GM21529 (cell line): ENCODE measurements around the gene RPL11.
"Not testable (repeated sequence)": the region's sequence is repeated elsewhere in the genome, so short reads cannot be mapped to it uniquely, and the experiment has no call there.

Experiments
- ATAC-seq: cut with Tn5 transposase; IDR thresholded peaks from one replicate; pipeline ENCODE4 v1.9.1; 2021; ENCODE audit not compliant: unreplicated experiment

The RPL11 gene

GRCh38 chr1:23691499-23692307, at the start of gene RPL11:
Gene RPL11, plus strand, starts transcription at chr1:23691806. Its CDS starts 18 bp downstream, at chr1:23691824.
- ATAC-seq = peak; percentile 91

GRCh38 chr1:23643736-23644554, 47.7 kb upstream of the RPL11 start:
- ATAC-seq = no peak

GRCh38 chr1:23644555-23644866, 47.1 kb upstream of the RPL11 start:
- no peak for ATAC-seq

- ATAC-seq = no peak
Measured at GRCh38 chr1:23645338-23645737, 46.3 kb upstream of the RPL11 start.

- ATAC-seq = no peak
Measured at GRCh38 chr1:23646091-23646490, 45.5 kb upstream of the RPL11 start.

GRCh38 chr1:23646541-23646940, 45.1 kb upstream of the RPL11 start:
- ATAC-seq = no peak

- no peak for ATAC-seq
Measured at GRCh38 chr1:23648576-23648975, 43.0 kb upstream of the RPL11 start.

- not testable (repeated sequence) for ATAC-seq
Measured at GRCh38 chr1:23649157-23649556, 42.4 kb upstream of the RPL11 start.

- no peak for ATAC-seq
Measured at GRCh38 chr1:23650344-23650990, 41.1 kb upstream of the RPL11 start.

GRCh38 chr1:23651069-23651808, 40.4 kb upstream of the RPL11 start:
- no peak for ATAC-seq

- ATAC-seq = no peak
Measured at GRCh38 chr1:23657659-23658275, 33.8 kb upstream of the RPL11 start.

GRCh38 chr1:23660671-23661070, 30.9 kb upstream of the RPL11 start:
- no peak for ATAC-seq

GRCh38 chr1:23661887-23662286, 29.7 kb upstream of the RPL11 start:
- ATAC-seq = no peak

- no peak for ATAC-seq
Measured at GRCh38 chr1:23664837-23665795, 26.5 kb upstream of the RPL11 start.

GRCh38 chr1:23667411-23667810, 24.2 kb upstream of the RPL11 start:
- no peak for ATAC-seq

- ATAC-seq = no peak
Measured at GRCh38 chr1:23670709-23671108, 20.9 kb upstream of the RPL11 start.

GRCh38 chr1:23673086-23673813, 18.4 kb upstream of the RPL11 start:
- no peak for ATAC-seq

- no peak for ATAC-seq
Measured at GRCh38 chr1:23679815-23680214, 11.8 kb upstream of the RPL11 start.

- no peak for ATAC-seq
Measured at GRCh38 chr1:23682946-23683345, 8.7 kb upstream of the RPL11 start.
